ENCODE data around the gene CCDC70.
"Not testable (repeated sequence)": the region's sequence is repeated elsewhere in the genome, so short reads cannot be mapped to it uniquely, and the experiment has no call there.

The CCDC70 gene

GRCh38 chr13:51861723-51862300, at the start of gene CCDC70:
Gene CCDC70 (plus strand): TSS chr13:51861969. CDS start chr13:51865412, 3,443 bp downstream.
- DNase-seq (ENCODE audit: low read depth in 2 of 2): peak in 1 of 2 donors; percentile 10

- DNase-seq (ENCODE audit: low read depth in 2 of 2): no peak
Measured at GRCh38 chr13:51814071-51814470, 47.7 kb upstream of the CCDC70 start.

- DNase-seq (ENCODE audit: low read depth in 2 of 2): peak; percentile 34 to 62
Measured at GRCh38 chr13:51814825-51815650, 46.7 kb upstream of the CCDC70 start.

GRCh38 chr13:51815848-51816247, 45.9 kb upstream of the CCDC70 start:
- no peak for DNase-seq (ENCODE audit: low read depth in 2 of 2)

GRCh38 chr13:51816604-51817249, 45.0 kb upstream of the CCDC70 start:
- DNase-seq (ENCODE audit: low read depth in 2 of 2): no peak

- DNase-seq (ENCODE audit: low read depth in 2 of 2): no peak
Measured at GRCh38 chr13:51817717-51818116, 44.1 kb upstream of the CCDC70 start.

- no peak for DNase-seq (ENCODE audit: low read depth in 2 of 2)
Measured at GRCh38 chr13:51818276-51818675, 43.5 kb upstream of the CCDC70 start.

- DNase-seq (ENCODE audit: low read depth in 2 of 2): no peak
Measured at GRCh38 chr13:51818781-51819511, 42.8 kb upstream of the CCDC70 start.

GRCh38 chr13:51819544-51819943, 42.2 kb upstream of the CCDC70 start:
- DNase-seq (ENCODE audit: low read depth in 2 of 2): no peak

- no peak for DNase-seq (ENCODE audit: low read depth in 2 of 2)
Measured at GRCh38 chr13:51820016-51820597, 41.7 kb upstream of the CCDC70 start.

- no peak for DNase-seq (ENCODE audit: low read depth in 2 of 2)
Measured at GRCh38 chr13:51821606-51822005, 40.2 kb upstream of the CCDC70 start.

GRCh38 chr13:51822106-51822815, 39.5 kb upstream of the CCDC70 start:
- DNase-seq (ENCODE audit: low read depth in 2 of 2): no peak

- no peak for DNase-seq (ENCODE audit: low read depth in 2 of 2)
Measured at GRCh38 chr13:51823359-51823758, 38.4 kb upstream of the CCDC70 start.

- no peak for DNase-seq (ENCODE audit: low read depth in 2 of 2)
Measured at GRCh38 chr13:51823863-51824262, 37.9 kb upstream of the CCDC70 start.

- DNase-seq (ENCODE audit: low read depth in 2 of 2): not testable (repeated sequence)
Measured at GRCh38 chr13:51824712-51825111, 37.1 kb upstream of the CCDC70 start.

- DNase-seq (ENCODE audit: low read depth in 2 of 2): no peak
Measured at GRCh38 chr13:51825165-51825592, 36.6 kb upstream of the CCDC70 start.

- no peak for DNase-seq (ENCODE audit: low read depth in 2 of 2)
Measured at GRCh38 chr13:51825681-51826254, 36.0 kb upstream of the CCDC70 start.

- DNase-seq (ENCODE audit: low read depth in 2 of 2): no peak
Measured at GRCh38 chr13:51826606-51827005, 35.2 kb upstream of the CCDC70 start.

- DNase-seq (ENCODE audit: low read depth in 2 of 2): no peak
Measured at GRCh38 chr13:51827254-51827653, 34.5 kb upstream of the CCDC70 start.

- no peak for DNase-seq (ENCODE audit: low read depth in 2 of 2)
Measured at GRCh38 chr13:51828730-51829567, 32.8 kb upstream of the CCDC70 start.
